ENCODE data around the gene DCLK1.
"Not testable (repeated sequence)": the region's sequence is repeated elsewhere in the genome, so short reads cannot be mapped to it uniquely, and the experiment has no call there.

The DCLK1 gene

GRCh38 chr13:35984776-35985453 is 146.3 kb downstream of the DCLK1 start:
- no peak for DNase-seq (ENCODE audit: low read depth in 2 of 2)

DNA sequence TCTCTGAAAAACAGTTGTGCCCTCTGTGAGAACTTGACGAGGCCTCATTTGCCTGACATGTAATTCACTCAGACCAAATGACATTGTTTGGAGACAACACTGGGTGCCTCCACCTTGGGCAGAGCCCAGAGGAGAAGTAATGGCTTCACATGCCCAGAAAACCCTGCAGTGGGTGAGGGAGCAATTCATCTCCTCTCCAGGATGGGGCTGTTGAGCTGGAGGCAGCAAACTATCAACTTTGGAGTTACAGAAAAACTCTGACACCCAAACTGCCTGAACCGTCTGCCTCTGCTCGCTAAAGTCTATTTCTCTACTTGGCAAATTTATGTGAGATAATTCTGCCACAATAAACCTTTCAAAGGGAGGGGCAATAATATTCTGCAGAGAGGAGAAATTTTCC is 146.9 kb downstream of the DCLK1 start:
- no peak for DNase-seq (ENCODE audit: low read depth in 2 of 2)

DNA sequence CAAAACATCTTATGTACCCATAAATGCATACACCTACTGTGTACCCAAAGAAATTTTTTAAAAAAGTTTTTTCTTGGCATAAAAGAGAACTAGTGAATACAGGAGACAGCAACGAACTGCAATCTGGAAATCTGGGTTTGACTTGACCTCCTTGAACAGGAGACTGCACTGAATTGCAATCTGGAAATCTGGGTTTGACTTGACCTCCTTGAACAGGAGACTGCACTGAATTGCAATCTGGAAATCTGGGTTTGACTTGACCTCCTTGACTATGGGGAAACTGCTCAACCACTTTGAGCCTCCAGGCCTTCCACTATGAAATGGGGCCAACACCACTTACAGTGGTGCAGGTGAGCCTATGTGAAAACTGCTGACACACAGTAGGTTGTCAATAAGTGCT is 147.5 kb downstream of the DCLK1 start:
- not testable (repeated sequence) for DNase-seq (ENCODE audit: low read depth in 2 of 2)

DNA sequence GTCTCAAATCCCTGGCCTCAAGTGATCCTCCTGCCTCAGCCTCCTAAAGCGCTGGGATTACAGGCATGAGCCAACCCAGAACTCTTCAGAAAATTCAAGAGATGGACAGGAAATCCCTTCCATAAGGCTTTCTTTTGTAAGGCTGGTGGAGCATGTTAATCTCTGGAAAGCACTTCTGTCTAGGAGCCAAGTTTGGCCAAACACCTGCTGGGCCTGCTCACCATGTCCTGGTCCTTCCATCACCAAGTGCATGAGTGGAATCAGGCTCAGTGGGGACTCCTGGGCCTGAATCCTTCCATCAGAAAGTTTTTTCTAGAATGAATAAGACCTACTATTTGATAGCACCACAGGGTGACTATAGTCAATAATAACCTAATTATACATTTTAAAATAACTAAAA is 148.0 kb downstream of the DCLK1 start:
- DNase-seq (ENCODE audit: low read depth in 2 of 2): no peak

DNA sequence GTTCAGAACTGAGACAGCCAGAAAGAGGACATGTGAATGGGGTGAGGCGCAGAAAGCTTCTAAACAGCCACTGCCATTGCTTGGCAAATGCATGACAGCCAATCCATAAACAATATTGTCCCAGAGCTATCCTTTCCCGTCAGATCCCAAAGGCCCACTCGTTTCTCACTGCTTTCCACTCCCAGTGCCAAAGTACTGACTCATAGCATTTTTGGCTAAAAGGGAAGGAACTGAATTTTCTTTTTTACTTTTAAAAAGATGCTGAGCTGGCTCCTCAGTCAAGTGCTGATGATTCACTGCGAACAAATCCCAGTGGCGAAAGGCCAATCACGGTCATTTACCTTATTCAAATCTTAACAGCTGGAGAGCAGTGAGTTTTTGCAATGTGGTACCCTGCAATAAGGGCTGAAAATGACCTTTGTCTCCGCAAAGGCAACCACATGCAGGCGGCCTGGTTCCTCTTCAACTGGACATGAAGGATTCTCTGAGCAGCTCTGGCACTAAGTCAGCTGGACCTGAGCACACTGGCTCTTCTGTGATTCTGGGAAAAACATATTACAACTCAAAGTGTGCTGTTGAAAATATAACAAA is 151.7 kb downstream of the DCLK1 start:
- no peak for DNase-seq (ENCODE audit: low read depth in 2 of 2)

DNA sequence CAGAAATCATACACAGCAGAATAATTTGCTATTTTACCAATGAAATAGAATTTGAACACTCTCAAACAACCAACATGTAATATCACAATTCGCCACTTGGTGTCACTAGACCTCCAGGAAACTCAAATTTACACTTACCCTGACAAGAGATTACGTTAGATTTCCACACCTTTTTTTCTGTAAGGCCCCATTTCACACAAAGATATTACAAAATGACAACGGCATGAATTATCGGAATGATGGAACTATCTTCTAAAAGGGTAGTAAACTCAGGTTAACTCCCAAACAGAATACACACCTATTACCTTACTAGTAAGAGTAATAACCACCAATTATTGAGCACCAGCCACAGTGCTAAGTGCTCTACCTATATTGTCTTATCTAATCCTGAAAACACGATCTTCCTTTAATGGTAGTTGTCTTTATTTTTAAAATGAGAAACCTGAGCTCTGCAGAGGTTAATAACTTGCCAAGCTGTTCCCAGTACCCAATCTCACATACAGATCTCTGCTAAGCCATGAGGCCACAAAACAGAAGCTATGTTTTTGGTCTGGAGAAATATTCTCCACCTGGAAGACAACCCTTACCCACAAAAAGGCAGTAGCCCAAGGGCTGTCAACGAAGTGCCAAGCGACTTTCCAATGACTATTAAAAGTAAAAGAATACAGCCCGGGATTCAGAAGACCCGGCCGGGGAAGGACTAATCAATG is 152.4 kb downstream of the DCLK1 start:
- DNase-seq (ENCODE audit: low read depth in 2 of 2): no peak

DNA sequence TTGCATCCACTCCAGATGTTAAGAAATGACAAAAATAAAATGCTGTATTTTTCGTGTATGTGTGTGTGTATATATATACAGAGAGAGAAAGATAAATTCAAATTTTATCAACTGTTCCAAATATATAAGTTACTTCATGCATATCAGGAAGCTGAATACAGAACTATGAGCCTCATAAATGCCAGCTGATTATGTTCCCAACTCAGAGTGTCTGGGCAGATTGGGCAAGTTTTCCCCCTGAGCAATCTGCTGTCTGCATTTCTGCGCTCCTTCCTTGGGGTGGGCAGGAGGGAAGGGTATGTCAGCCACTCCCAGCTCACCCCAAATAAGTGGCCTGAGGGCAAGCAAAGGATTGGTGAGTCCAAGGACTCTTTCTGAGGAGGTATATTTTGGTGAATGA is 154.1 kb downstream of the DCLK1 start:
- no peak for DNase-seq (ENCODE audit: low read depth in 2 of 2)

- DNase-seq (ENCODE audit: low read depth in 2 of 2): no peak
These were observed 155.1 kb downstream of the DCLK1 start for GRCh38 chr13:35976126-35976525.

DNA sequence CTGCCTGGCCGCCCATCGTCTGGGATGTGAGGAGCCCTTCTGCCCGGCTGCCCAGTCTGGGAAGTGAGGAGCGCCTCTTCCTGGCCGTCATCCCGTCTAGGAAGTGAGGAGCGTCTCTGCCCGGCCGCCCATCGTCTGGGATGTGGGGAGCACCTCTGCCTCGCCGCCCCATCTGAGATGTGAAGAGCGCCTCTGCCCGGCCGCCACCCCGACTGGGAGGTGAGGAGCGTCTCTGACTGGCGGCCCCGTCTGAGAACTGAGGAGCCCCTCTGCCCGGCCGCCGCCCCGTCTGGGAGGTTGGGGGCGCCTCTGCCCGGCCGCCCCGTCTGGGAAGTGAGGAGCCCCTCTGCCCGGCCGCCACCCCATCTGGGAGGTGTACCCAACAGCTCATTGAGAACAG is 164.2 kb downstream of the DCLK1 start:
- DNase-seq (ENCODE audit: low read depth in 2 of 2): not testable (repeated sequence)

DNA sequence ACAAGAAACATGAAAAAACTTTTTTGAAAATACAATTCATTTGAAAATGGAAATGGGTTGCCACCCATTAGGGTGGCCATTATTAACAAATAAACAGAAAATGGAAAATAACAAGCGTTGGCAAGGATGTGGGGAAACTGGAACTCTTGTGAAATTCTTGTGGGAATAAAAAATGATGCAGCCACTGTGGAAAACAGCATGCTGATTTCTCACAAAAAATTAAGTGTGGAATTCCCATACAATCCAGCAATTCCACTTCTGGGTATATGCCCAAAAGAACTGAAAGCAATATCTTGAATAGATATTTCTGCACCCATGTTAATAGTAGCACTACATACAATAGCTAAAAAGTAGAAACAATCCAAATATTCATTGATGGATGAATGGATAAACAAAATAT is 165.2 kb downstream of the DCLK1 start:
- no peak for DNase-seq (ENCODE audit: low read depth in 2 of 2)

DNA sequence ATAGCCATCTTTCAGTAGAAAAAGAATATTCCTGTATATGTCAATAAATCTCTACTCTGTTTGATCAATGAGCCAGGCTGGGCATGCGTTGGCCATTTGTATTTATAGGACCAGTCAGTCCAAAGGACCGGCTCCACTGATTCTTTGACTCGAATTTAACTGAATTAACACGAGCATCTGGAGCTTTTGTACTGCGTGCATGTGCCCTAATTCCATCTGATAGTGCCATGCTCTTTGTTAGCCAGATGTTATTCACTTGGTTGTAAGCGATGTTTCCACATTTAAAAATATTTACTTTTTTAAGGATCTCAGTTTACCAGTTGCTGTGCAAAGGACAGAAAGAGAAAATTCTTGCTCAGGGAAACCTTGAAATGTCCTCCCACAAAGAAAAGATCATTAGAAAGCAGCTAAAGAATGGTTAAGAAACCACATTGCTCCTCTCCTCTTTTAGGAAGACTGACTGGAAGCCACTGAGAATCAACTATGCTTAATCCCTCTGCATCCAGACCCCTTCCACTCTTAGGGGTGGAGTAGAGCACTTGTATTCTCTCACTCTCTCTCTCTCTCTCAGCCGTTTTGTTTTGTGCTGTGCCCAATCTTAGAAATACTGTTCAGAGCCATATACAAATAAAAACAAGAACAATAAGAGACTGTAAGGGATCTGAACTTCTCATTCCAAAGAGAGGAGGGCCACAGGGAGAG is 165.8 kb downstream of the DCLK1 start:
- no peak for DNase-seq (ENCODE audit: low read depth in 2 of 2)

DNA sequence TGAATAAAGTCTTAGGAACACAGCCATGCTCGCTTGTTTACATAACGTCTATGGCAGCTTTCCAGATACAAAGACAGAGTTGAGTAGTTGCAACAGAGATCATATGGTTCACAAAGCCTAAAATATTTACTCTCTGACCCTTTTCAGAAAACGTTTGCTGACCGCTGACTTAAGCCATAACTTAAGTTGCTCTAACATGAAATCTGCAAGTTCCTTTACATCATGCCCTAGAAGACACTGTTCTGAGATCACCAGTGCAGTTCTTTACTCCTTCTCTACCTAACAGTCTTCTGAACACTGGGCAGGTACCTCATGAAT is 166.4 kb downstream of the DCLK1 start:
- DNase-seq (ENCODE audit: low read depth in 2 of 2): no peak

GRCh38 chr13:35964011-35964862 is 166.9 kb downstream of the DCLK1 start:
- no peak for DNase-seq (ENCODE audit: low read depth in 2 of 2)

DNA sequence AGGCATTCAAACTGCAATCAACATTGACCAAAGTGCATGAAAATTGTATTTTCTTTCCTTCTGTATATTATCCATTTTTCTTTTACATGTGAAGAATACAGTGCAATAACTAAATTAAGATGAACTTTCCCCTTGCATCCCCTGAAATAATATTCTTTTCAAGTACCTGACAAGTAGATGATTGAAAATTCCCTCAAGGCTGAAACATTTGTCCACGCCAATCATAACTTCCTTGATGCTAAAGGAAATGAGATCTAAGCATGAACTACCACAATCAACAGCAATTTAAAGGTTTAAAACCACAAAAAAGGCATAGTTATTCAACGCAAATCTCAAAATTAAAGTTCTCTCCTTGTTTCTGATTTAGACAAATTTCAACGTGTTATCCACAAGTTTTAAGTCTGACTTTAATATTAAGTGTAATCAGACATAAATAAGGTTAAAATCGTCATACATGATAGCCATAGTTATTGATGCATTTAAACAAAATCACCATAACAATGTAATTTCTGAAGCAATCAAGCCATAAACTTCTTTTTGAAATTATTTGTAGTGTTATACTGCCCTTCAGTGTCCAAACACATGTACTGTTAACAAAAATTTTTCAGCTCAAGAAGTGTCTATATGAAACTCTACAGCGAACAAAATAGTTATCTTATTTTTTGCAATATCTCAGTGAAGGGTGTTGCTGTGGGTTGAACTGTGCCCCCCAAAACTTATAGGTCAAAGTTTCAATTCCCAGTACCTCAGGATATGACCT is 169.5 kb downstream of the DCLK1 start:
- DNase-seq (ENCODE audit: low read depth in 2 of 2): no peak

DNA sequence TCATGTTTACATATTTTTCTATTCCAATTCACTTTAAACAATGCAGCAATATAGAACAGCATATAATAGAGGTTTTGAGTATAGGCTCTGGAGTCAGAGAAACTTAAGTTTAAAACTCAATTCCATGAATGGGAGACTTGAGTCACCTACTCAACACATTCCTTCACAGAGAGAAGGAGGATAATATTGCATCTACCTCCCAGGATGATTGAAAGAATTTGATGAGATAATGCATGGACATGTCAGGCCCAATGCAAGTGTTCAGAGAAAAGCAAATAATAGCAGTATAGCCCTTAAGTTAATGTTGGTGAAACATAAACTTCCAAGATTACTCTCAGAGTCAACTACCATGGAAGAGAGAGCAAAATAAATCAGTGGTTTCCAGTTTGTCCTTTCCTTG is 170.2 kb downstream of the DCLK1 start:
- DNase-seq (ENCODE audit: low read depth in 2 of 2): no peak

GRCh38 chr13:35957996-35958395 is 173.2 kb downstream of the DCLK1 start:
- no peak for DNase-seq (ENCODE audit: low read depth in 2 of 2)

DNA sequence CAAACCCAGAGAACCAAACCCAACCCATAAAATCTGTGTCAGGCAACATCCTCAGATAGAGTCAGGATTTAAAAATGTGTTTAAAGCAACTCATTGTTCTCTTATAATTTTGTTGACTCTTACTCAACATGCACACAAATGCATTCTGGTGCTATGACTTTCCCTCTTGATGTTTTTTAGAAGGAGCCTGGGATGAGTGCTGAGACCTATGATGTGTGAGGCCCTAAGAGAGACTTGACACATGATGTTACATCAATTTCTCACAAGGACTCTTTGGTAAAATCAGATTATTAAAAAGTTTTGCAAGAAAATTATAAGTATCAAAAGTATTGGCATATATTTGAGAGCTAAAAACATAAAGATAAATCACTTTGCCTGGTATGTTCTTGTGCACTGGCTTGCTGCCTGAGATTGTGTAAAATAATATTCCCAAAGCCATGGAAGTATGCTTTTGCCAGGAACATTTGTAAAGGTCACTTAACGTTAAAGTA is 173.9 kb downstream of the DCLK1 start:
- DNase-seq (ENCODE audit: low read depth in 2 of 2): no peak

- DNase-seq (ENCODE audit: low read depth in 2 of 2): no peak
These were observed 175.1 kb downstream of the DCLK1 start for GRCh38 chr13:35956074-35956473.

- DNase-seq (ENCODE audit: low read depth in 2 of 2): no peak
These were observed 177.0 kb downstream of the DCLK1 start for GRCh38 chr13:35954207-35954560.

- DNase-seq (ENCODE audit: low read depth in 2 of 2): no peak
These were observed 177.5 kb downstream of the DCLK1 start for GRCh38 chr13:35953537-35954206.

All from stimulated activated CD8-positive, alpha-beta memory T cell treated with anti-CD3 and anti-CD28 coated beads, Interleukin-15, amount 100 ng/mL, for 4 hours (primary cell).